Measurements from ENCODE around the gene IQCE.
A peak's percentile ranks its signal among the peaks of the same experiment; 100 is the strongest.

IQCE gene

GRCh38 chr7:2614631-2615330 lies 56.0 kb downstream of the IQCE start:
- peak; percentile 36 for DNase-seq (ENCODE audit: low spot score)

- no peak for DNase-seq (ENCODE audit: low spot score)
These were observed 57.9 kb downstream of the IQCE start for GRCh38 chr7:2616387-2617324.

DNA sequence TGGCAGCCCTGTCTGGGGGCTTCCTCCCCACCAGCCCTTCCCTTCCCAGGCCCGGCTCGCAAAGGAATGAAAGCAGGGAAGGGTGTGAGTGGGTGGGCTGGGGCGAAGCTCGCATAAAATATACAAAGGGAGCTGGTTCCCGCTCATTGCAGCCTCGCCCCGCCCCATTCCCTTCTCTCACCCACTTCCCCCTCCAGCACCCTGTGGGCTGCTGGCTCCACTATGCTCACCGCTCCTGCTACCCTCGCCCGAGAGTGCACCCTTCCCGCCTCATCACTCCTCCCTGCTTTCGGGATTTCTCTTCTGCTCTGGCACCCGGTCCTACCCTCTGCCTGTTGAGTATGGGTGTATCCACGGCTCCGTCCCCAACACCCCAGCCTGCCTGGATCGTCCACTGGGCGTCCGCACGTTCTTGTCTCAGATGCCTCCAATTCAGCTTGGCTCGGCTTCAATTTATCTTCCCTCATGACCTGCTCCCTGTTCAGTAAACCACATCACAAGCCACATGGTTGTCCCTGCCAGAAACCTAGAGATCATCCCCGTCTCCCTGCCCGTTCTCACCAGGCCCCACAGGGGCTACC lies 58.6 kb downstream of the IQCE start:
- DNase-seq (ENCODE audit: low spot score), result no peak

GRCh38 chr7:2619116-2619515 lies 60.3 kb downstream of the IQCE start:
- peak; percentile 45 for DNase-seq (ENCODE audit: low spot score)

DNA sequence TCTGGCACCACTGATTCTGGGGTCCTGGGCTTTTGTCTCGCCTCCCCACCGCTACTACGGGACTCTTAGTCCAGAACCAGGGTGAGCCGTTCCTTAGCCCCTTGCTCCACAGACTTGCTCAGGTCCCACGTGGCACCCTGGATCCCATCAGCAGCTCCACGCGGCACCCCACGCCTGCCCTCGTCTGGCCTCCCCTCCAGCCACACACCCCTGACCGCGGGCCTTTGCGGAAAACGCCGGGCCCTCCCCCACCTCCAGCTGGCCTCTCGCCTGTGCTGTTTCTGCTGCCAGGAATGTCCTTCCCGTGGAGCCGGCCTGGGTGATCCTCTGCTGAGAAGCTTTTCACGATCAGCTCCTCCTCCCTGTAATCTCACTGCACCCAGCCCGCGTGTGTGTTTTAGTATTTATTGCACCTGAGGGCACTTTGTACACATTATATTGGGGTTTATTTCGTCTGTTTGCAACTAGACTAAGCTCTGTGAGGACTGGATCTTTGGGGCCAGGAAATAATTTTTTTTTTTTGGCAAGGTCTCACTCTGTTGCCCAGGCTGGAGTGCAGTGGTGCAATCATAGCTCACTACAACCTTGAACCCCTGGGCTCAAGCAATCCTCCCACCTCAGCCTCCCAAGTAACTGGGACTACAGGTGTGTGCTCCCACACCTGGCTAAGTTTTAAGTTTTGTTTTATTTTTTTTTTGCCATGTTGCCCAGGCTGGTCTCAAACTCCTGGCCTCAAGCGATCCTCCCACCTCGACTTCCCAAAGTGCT lies 62.5 kb downstream of the IQCE start:
- DNase-seq (ENCODE audit: low spot score), result peak; percentile 79

GRCh38 chr7:2621948-2622640 lies 63.3 kb downstream of the IQCE start:
- DNase-seq (ENCODE audit: low spot score), result no peak

DNA sequence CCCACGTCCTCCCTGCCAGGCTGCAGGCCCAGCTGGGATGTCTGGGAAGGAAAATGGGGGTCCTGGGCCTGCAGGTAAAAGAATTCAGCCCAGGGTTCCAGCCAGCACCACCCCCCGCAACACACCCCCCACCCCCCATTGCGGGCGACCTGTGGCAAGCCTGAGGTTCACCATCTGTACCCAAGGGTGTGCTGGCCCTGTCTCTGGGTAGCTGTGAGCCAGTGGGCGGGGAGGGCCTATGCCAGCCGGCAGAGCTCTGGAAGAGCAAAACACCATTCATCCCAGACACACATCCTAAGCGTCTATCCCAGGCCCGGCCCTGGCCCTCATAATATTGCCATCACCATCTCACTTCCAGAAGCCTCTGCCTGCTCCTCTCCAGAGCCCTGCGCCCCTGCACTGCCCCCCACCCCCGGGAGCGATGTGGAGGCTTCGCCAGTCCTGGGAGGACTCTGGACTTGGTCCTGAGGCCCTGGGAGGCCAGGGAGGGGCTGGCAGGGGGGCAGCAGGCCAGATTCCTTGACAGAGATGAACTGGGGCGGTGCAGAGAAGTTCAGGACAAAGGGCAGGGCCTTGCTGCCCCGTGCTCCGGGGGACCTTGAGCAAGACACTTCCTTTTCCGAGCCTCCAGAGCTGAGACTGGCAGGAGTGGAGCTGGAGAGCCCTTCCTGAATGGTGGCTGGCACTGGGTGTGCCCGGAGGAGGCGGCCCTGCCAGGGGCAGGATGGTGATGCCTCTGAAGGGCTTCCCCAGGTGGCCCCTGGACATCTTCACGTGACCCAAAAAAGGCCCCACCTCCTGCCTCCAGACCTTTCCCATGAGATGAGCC lies 64.3 kb downstream of the IQCE start:
- no peak for DNase-seq (ENCODE audit: low spot score)

DNA sequence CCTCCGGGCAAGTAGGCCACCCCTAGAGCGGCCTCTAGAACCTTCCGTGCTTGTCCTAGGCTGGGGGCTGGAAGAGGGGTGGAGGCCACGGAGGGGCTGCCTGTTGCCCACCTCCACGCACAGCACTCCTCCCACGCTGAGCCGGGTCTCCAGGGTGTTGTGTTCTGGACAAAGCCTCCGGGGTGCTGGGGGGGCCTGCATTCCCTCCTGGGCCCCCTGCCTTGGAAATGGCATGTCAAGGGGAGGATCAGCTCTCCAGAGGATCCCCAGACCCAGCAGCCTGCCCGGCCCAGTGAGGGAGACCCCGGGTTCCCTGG lies 64.9 kb downstream of the IQCE start:
- no peak for DNase-seq (ENCODE audit: low spot score)

- DNase-seq (ENCODE audit: low spot score), result no peak
These were observed 65.6 kb downstream of the IQCE start for GRCh38 chr7:2624293-2624886.

DNA sequence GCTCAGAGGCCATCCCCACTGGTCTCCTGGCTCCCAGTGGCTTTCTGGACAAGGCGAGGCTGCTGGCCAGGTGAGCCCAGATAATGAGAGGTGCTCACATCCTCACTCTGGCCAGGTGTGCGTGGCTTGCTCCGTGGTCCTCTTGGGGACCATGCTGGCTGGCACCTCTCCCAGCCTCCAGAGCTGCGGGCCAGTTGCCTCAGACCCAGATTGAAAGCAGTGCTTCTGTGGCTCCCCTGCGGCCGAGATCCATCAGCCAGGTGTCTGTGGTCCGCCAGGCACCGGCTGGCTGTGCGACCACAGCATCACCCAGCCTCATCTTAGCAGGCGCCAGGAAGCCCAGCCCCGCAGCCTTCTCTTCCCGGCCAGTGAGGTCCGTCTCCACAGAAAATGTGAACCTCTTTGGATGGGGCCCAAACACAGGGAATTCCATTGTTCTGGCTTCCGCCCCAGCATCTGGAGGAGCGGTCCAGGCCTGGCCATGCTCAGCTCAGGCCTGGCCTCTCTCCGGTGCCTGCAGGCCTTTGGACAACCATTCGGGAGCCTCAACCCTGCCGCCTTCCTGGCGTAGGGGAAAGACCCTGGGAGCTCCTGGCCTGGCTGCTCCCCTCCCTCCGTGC lies 67.8 kb downstream of the IQCE start:
- DNase-seq (ENCODE audit: low spot score), result no peak

GRCh38 chr7:2627258-2628129 lies 68.7 kb downstream of the IQCE start:
- no peak for DNase-seq (ENCODE audit: low spot score)

GRCh38 chr7:2628130-2628482 lies 69.3 kb downstream of the IQCE start:
- DNase-seq (ENCODE audit: low spot score), result no peak

DNA sequence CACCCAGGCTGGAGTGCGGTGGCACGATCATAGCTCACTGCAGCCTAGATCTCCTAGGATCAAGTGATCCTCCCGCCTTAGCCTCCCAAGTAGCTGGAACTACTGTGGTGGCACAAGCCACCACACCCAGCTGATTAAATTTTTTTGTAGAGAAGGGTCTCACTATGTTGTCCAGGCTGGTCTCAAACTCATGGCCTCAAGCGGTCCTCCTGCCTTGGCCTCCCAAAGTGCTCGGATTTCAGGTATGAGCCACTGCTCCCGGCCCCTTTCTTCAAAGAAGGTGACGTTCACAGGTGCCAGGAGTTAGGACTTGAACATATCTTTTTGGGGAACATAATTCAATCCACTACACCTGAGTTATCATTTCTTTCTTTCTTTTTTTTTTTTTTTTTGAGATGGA lies 70.1 kb downstream of the IQCE start:
- no peak for DNase-seq (ENCODE audit: low spot score)

DNA sequence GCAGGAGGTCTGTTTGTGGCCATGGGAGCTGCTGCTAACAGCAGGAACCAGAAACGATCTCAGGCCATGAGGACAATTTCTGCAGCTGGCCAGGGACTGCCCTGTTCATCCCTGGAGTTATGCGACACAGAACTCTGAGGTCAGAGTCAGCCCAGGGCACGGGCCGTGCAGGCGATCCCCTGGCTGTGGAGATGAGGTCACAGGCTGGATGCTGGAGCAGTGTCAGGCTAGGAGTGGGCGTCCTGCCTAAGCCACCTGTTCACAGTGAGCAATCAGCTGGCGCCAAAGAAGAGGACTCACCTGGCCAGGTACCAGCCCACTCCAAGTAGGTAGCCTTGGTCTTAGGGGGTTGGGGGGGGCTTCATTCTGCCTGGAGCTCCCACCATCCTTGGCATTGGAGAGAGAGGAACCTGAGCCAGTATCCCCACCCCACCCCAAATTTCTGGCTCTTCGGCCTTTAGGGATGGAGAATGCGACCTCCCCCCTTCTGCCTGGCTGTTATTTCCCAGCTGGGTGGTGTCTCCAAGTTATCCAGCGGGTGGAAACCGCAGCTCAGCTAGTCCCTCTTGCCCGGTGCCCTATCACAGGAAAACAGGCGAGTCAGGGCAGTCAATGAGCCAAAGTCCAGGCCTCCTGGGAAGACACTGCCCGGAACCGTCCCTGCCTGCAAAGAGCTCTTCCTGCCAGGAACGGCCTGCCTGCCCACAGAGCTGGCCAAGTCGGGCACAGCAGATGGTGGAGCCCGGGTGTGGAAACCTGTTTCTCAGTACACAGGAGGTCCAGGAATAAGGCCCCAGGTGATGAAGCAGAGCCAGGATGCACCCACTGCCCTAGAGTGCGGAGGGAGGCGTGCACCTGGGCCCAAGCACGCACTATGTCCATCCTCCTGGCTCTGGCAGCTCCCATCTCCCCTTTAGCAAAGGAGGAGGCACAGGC lies 71.2 kb downstream of the IQCE start:
- no peak for DNase-seq (ENCODE audit: low spot score)

- DNase-seq (ENCODE audit: low spot score), result no peak
These were observed 73.4 kb downstream of the IQCE start, which contains the start of gene TTYH3 for GRCh38 chr7:2631946-2632732. Gene TTYH3 (plus strand): TSS chr7:2631986. CDS start chr7:2632156, 170 bp downstream.

DNA sequence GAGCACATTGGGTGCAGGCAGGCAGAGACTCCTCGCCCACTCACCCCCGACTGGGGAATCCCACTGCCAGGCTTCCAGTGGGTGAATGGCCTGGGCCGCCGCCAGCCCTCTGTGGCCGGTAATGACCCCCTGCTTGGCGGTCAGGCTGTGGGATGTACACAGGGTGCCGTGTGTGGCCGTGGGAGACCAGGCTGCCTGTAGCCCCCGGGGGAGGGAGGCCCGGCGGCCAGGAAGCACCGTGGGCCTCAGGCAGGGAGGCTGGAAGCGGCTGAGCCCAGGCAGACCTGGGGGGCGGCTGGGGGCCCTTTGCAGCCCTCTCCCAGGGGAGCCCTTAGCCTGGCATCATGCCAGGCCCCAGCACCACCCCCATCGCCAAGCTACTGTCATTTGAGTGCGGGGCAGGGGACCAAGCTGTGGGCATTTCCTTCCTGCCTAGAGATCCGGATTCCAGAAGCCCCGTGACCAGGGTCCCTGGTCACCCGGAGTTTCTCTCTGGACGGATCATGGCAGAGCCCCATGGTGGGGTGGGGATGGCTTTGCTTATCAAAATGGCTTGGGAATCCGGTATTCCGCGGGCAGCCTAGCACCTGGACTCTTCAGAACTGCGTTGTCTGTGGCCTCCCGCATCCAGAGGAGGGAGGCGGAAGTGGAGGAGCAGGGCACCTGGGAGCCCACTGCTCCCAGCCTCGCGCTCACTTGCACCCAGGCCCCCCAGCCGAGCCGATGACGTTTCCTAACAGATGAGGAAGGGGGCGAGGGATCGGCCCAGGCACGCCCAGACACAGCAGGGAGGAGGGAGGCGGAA lies 74.2 kb downstream of the IQCE start:
- peak; percentile 71 for DNase-seq (ENCODE audit: low spot score)

Measured in GM03348 (cell line).